Measurements from ENCODE around the gene LARP1.

- TF ChIP-seq POLR2A (IDR thresholded peaks at IDR 0.05; ENCODE audit: low read depth, low read length) (no peak), POLR2AphosphoS5 (IDR thresholded peaks at IDR 0.05; ENCODE audit: low read depth, low read length) (no peak), TAF1 (IDR thresholded peaks at IDR 0.05; ENCODE audit: low read depth, low read length) (no peak), SPI1 (IDR thresholded peaks at IDR 0.05; ENCODE audit: low read depth, low read length) (no peak), POU2F2 (IDR thresholded peaks at IDR 0.05; ENCODE audit: low read depth, low read length) (no peak)
Measured at GRCh38 chr5:154834053-154834452, 78.9 kb downstream of the LARP1 start.
